Neural progenitor cell (in vitro differentiated cells): ENCODE measurements around the gene SPOCK1. TPM values are rescaled to one million over a fixed set of nuclear protein-coding genes. Genes with fewer than 3 reads are reported as not detected.

ENCODE experiments used
- DNase-seq: peaks from one replicate; pipeline ENCODE4 v3.0.0-alpha.2; 2016; ENCODE audit warnings: low spot score
- H2AFZ ChIP-seq: fragments of 200-600 bp; sonication (generic); replicated peaks from 2 replicates; pipeline ENCODE4 v1.6.1; 2016; ENCODE audit warnings: antibody characterized with exemption
- H3F3A ChIP-seq: fragments of 200-600 bp; sonication (generic); 2 replicates; pipeline ENCODE4 v1.6.1; 2016; ENCODE audit warnings: antibody characterized with exemption, low read depth
- H3K27ac ChIP-seq: fragments of 200-600 bp; sonication (generic); 2 replicates; pipeline ENCODE4 v1.5.1; 2016; ENCODE audit warnings: mild to moderate bottlenecking
- H3K27me3 ChIP-seq: fragments of 200-600 bp; sonication (generic); 2 replicates; pipeline ENCODE4 v1.6.1; 2016; ENCODE audit warnings: mild to moderate bottlenecking, moderate library complexity
- H3K36me3 ChIP-seq: fragments of 200-600 bp; sonication (generic); 2 replicates; pipeline ENCODE4 v1.5.1; 2016
- H3K4me1 ChIP-seq: fragments of 200-600 bp; sonication (generic); 2 replicates; pipeline ENCODE4 v1.6.1; 2016; ENCODE audit warnings: mixed run types
- H3K4me2 ChIP-seq: fragments of 200-600 bp; sonication (generic); 2 replicates; pipeline ENCODE4 v1.6.1; 2016
- H3K4me3 ChIP-seq: fragments of 200-600 bp; sonication (generic); 2 replicates; pipeline ENCODE4 v1.5.1; 2016
- H3K79me2 ChIP-seq: fragments of 200-600 bp; sonication (generic); 2 replicates; pipeline ENCODE4 v1.6.1; 2016; ENCODE audit warnings: low read depth
- H3K9ac ChIP-seq: fragments of 200-600 bp; sonication (generic); 2 replicates; pipeline ENCODE4 v1.6.1; 2016
- H3K9me3 ChIP-seq: fragments of 200-600 bp; sonication (generic); 2 replicates; pipeline ENCODE4 v1.5.1; 2016; ENCODE audit warnings: low read depth
- H4K20me1 ChIP-seq: fragments of 200-600 bp; sonication (generic); 2 replicates; pipeline ENCODE4 v1.6.1; 2016; ENCODE audit warnings: low read depth
- H3K27ac Mint-ChIP-seq: 3 replicates; pipeline ENCODE4 v1.8.0; 2021; ENCODE audit warnings: mixed read lengths
- H3K27me3 Mint-ChIP-seq: 2 replicates; pipeline ENCODE4 v1.8.0; 2022; ENCODE audit warnings: low read depth, mild to moderate bottlenecking, inconsistent platforms, moderate library complexity, mixed read lengths; ENCODE audit not compliant: insufficient read depth
- H3K36me3 Mint-ChIP-seq: 3 replicates; pipeline ENCODE4 v1.8.0; 2021; ENCODE audit warnings: mixed read lengths
- H3K4me1 Mint-ChIP-seq: 3 replicates; pipeline ENCODE4 v1.8.0; 2021; ENCODE audit warnings: mixed read lengths
- H3K4me3 Mint-ChIP-seq: 3 replicates; pipeline ENCODE4 v1.8.0; 2021; ENCODE audit warnings: mild to moderate bottlenecking, moderate library complexity, mixed read lengths
- H3K9me3 Mint-ChIP-seq: 3 replicates; pipeline ENCODE4 v1.8.0; 2020; ENCODE audit warnings: mixed read lengths
- CTCF ChIP-seq: fragments of 200-600 bp; sonication (generic); IDR thresholded peaks from 2 replicates; pipeline ENCODE4 v1.5.1; 2017; ENCODE audit warnings: antibody characterized with exemption, mild to moderate bottlenecking
- EZH2 ChIP-seq: fragments of 200-600 bp; sonication (generic); IDR thresholded peaks from 2 replicates; pipeline ENCODE4 v1.6.1; 2017; ENCODE audit warnings: antibody characterized with exemption, mild to moderate bottlenecking, moderate library complexity
- EZH2phosphoT487 ChIP-seq: fragments of 200-600 bp; sonication (generic); IDR thresholded peaks from 2 replicates; pipeline ENCODE4 v1.6.1; 2017; ENCODE audit warnings: antibody characterized with exemption
- total RNA-seq: library from RNA; depleted of rRNA; stranded (reverse); fragments of >200 nt; gene quantifications from 2 replicates; pipeline ENCODE4 v1.2.3, GENCODE V29; 2015; ENCODE audit warnings: low replicate concordance

SPOCK1 gene
- total RNA-seq, 1 donor from 2014 or later, result 6.9 TPM

GRCh38 chr5:137287569-137287968 lies 211.6 kb downstream of the SPOCK1 start:
- Mint-ChIP-seq H3K4me1 (peaks cover 32% of the 10 kb centered on the region), H3K36me3 (no peaks in the 10 kb centered on the region), H3K4me3 (no peak overlapping the region), H3K27me3 (peaks cover 13% of the 10 kb centered on the region), H3K27ac (peak overlapping the region; percentile 20), H3K9me3 (no peaks in the 10 kb centered on the region)
- no peaks in the 10 kb centered on the region for H3F3A ChIP-seq
- no peak for DNase-seq
- H2AFZ ChIP-seq, result no peak overlapping the region
- no peaks in the 10 kb centered on the region for H4K20me1 ChIP-seq
- no peaks in the 10 kb centered on the region for H3K9me3 ChIP-seq
- no peak overlapping the region for H3K4me3 ChIP-seq
- no peak overlapping the region for H3K27ac ChIP-seq
- no peak overlapping the region for H3K9ac ChIP-seq
- no peaks in the 10 kb centered on the region for H3K79me2 ChIP-seq
- H3K36me3 ChIP-seq, result no peaks in the 10 kb centered on the region
- no peaks in the 10 kb centered on the region for H3K4me1 ChIP-seq
- TF ChIP-seq CTCF, result no peak
- no peak for TF ChIP-seq EZH2phosphoT487
- TF ChIP-seq EZH2, result no peak
- H3K27me3 ChIP-seq, result no peaks in the 10 kb centered on the region
- H3K4me2 ChIP-seq, result no peak overlapping the region

GRCh38 chr5:137286025-137286610 lies 213.0 kb downstream of the SPOCK1 start:
- no peaks in the 10 kb centered on the region for H3K27me3 ChIP-seq
- no peaks in the 10 kb centered on the region for H3F3A ChIP-seq
- H3K4me1 ChIP-seq, result no peaks in the 10 kb centered on the region
- Mint-ChIP-seq H3K27ac (no peak overlapping the region), H3K36me3 (no peaks in the 10 kb centered on the region), H3K27me3 (peaks cover 8% of the 10 kb centered on the region), H3K9me3 (no peaks in the 10 kb centered on the region), H3K4me1 (peaks cover 22% of the 10 kb centered on the region), H3K4me3 (no peak overlapping the region)
- H4K20me1 ChIP-seq, result no peaks in the 10 kb centered on the region
- DNase-seq, result no peak
- no peaks in the 10 kb centered on the region for H3K79me2 ChIP-seq
- H3K27ac ChIP-seq, result no peak overlapping the region
- no peak for TF ChIP-seq EZH2phosphoT487
- TF ChIP-seq CTCF, result no peak
- TF ChIP-seq EZH2, result no peak
- H3K9ac ChIP-seq, result no peak overlapping the region
- H3K4me3 ChIP-seq, result no peak overlapping the region
- H3K36me3 ChIP-seq, result no peaks in the 10 kb centered on the region
- no peak overlapping the region for H2AFZ ChIP-seq
- H3K4me2 ChIP-seq, result no peak overlapping the region
- no peaks in the 10 kb centered on the region for H3K9me3 ChIP-seq

- Histone ChIP-seq H3K9ac (no peak overlapping the region), H3K4me1 (no peaks in the 10 kb centered on the region), H3K4me2 (no peak overlapping the region), H2AFZ (no peak overlapping the region), H3K79me2 (no peaks in the 10 kb centered on the region), H3K27me3 (no peaks in the 10 kb centered on the region), H3K9me3 (no peaks in the 10 kb centered on the region), H3F3A (no peaks in the 10 kb centered on the region), H3K27ac (no peak overlapping the region), H3K4me3 (no peak overlapping the region), H4K20me1 (no peaks in the 10 kb centered on the region), H3K36me3 (no peaks in the 10 kb centered on the region)
- H3K27me3 Mint-ChIP-seq, result peaks cover 5% of the 10 kb centered on the region
- H3K27ac Mint-ChIP-seq, result no peak overlapping the region
- DNase-seq, result no peak
- TF ChIP-seq CTCF, result no peak
- TF ChIP-seq EZH2, result no peak
- no peak for TF ChIP-seq EZH2phosphoT487
- no peak overlapping the region for H3K4me3 Mint-ChIP-seq
- peaks cover 37% of the 10 kb centered on the region for H3K4me1 Mint-ChIP-seq
- H3K9me3 Mint-ChIP-seq, result no peaks in the 10 kb centered on the region
- H3K36me3 Mint-ChIP-seq, result no peaks in the 10 kb centered on the region
Measured at GRCh38 chr5:137283801-137284200, 215.3 kb downstream of the SPOCK1 start.
